ENCODE measurements around the gene DYNLL1. TPM values are rescaled to one million over a fixed set of nuclear protein-coding genes. Genes with fewer than 3 reads are reported as not detected.

Gene DYNLL1
- total RNA-seq, 1 experiment from 2014 or later: 617 TPM

- TF ChIP-seq CTCF (conservative IDR thresholded peaks at IDR 0.05; ENCODE audit: low read depth, low read length) (no peak), EZH2 (IDR thresholded peaks at IDR 0.05; ENCODE audit: borderline replicate concordance, low read depth, low read length, poor library complexity, severe bottlenecking) (no peak)
- ChIA-PET CTCF (interaction anchor here (0.6 kb wide), 1 partner anchor 551 kb away, joined by 8 read pairs; no protein-coding TSS in a partner anchor), POLR2A (ENCODE audit: low non-redundant PET) (no interaction called here)
- peaks cover 88% of the 10 kb centered on the region for H3K36me3 ChIP-seq (ENCODE audit: insufficient read depth, low read length, poor library complexity, severe bottlenecking)
- no peak overlapping the region for H3K4me3 ChIP-seq (ENCODE audit: low read depth, low read length, poor library complexity, severe bottlenecking)
- DNase-seq (ENCODE audit: low spot score): no peak
- intact Hi-C loops (cut with micrococcal nuclease; ENCODE audit: unreplicated experiment): no loop called here
- H3K9me3 ChIP-seq (ENCODE audit: low read depth, low read length, poor library complexity, severe bottlenecking): no peaks in the 10 kb centered on the region
- no peak overlapping the region for H3K27ac ChIP-seq (ENCODE audit: low read depth, low read length, poor library complexity, severe bottlenecking)
- peaks cover 5% of the 10 kb centered on the region for H3K4me1 ChIP-seq (ENCODE audit: insufficient read depth, low read length, poor library complexity, severe bottlenecking)
- no TSS peak for BruUV-seq (replicated peaks)
- H3K27me3 ChIP-seq (replicated peaks; ENCODE audit: insufficient read depth, low read depth, low read length, poor library complexity): no peaks in the 10 kb centered on the region
Observed at GRCh38 chr12:120463712-120464111, 32.2 kb upstream of the DYNLL1 start.

DNA sequence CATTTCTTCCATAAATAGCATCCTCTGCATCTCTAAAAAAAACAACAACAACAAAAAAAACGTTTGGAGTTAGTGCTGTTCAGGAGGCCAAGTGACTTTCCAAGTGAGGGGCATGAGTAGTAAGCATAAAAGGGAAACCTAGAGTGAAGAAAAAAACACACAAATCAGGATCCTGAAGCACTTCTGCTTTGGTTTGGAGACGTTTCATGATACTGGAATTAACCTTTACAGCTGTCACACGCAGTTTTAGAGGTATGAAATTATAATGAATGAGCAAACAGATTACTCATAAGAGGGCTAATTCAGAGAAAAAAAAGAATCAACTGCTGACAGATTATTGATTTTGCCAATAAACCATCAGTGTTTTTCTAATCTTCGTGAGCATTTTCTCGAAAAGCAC is 30.2 kb upstream of the DYNLL1 start:
- TF ChIP-seq CTCF (conservative IDR thresholded peaks at IDR 0.05; ENCODE audit: low read depth, low read length): no peak
- TF ChIP-seq EZH2 (IDR thresholded peaks at IDR 0.05; ENCODE audit: borderline replicate concordance, low read depth, low read length, poor library complexity, severe bottlenecking): no peak
- Histone ChIP-seq H3K4me3 (ENCODE audit: low read depth, low read length, poor library complexity, severe bottlenecking) (no peak overlapping the region), H3K4me1 (ENCODE audit: insufficient read depth, low read length, poor library complexity, severe bottlenecking) (peaks cover 5% of the 10 kb centered on the region), H3K27ac (ENCODE audit: low read depth, low read length, poor library complexity, severe bottlenecking) (no peak overlapping the region), H3K9me3 (ENCODE audit: low read depth, low read length, poor library complexity, severe bottlenecking) (no peaks in the 10 kb centered on the region), H3K27me3 (replicated peaks; ENCODE audit: insufficient read depth, low read depth, low read length, poor library complexity) (no peaks in the 10 kb centered on the region), H3K36me3 (ENCODE audit: insufficient read depth, low read length, poor library complexity, severe bottlenecking) (peaks cover 68% of the 10 kb centered on the region)
- POLR2A ChIA-PET (ENCODE audit: low non-redundant PET): no interaction called here
- intact Hi-C loops (cut with micrococcal nuclease; ENCODE audit: unreplicated experiment): no loop called here
- BruUV-seq (replicated peaks): no TSS peak
- CTCF ChIA-PET: no interaction called here
- DNase-seq (ENCODE audit: low spot score): no peak

DNA sequence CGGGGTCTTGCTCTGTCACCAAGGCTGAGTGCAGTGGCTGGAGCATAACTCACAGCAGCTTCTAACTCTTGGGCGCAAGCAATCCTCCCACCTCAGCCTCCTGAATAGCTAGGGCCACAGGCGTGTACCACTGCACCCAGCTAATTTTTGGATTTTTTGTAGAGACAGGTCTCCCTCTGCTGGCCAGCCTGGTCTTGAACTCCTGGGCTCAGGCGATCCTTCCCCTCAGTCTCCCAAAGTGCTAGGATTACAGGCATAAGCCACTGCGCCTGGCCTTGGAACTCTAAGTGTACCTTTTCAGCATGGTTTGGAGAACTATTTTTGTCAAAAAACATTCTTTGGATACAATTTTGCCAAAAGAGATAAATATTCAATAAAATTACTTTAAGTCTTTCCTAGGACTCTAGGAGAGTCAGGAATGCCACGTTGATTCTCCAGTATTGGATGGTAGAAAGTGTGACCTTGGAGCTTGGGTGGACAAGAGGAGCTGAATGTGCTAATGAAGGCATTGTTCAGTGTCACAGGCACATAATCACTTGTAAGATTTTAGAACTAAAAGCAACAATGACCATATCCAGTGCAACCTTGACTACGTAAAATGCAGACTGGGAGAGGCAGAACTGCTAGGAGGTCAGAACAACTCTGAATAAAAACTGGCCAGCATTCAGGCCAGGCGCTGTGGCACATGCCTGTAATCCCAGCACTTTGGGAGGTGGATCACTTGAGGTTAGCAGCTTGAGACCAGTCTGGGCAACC is 29.2 kb upstream of the DYNLL1 start:
- peak; percentile 65 for TF ChIP-seq CTCF (conservative IDR thresholded peaks at IDR 0.05; ENCODE audit: low read depth, low read length)
- no peak for TF ChIP-seq EZH2 (IDR thresholded peaks at IDR 0.05; ENCODE audit: borderline replicate concordance, low read depth, low read length, poor library complexity, severe bottlenecking)
- POLR2A ChIA-PET (ENCODE audit: low non-redundant PET): interaction anchor here (0.6 kb wide), 1 partner anchor 15 kb away, joined by 4 read pairs; no protein-coding TSS in a partner anchor
- peaks cover 58% of the 10 kb centered on the region for H3K36me3 ChIP-seq (ENCODE audit: insufficient read depth, low read length, poor library complexity, severe bottlenecking)
- no peak overlapping the region for H3K27ac ChIP-seq (ENCODE audit: low read depth, low read length, poor library complexity, severe bottlenecking)
- H3K4me3 ChIP-seq (ENCODE audit: low read depth, low read length, poor library complexity, severe bottlenecking): no peak overlapping the region
- CTCF ChIA-PET: interaction anchor here (0.7 to 0.9 kb wide), 2 partner anchors 47 to 62 kb away, joined by 3 to 5 read pairs; partner anchors contain the start of gene COQ5
- DNase-seq (ENCODE audit: low spot score): peak; percentile 68
- no peaks in the 10 kb centered on the region for H3K9me3 ChIP-seq (ENCODE audit: low read depth, low read length, poor library complexity, severe bottlenecking)
- H3K4me1 ChIP-seq (ENCODE audit: insufficient read depth, low read length, poor library complexity, severe bottlenecking): peaks cover 5% of the 10 kb centered on the region
- H3K27me3 ChIP-seq (replicated peaks; ENCODE audit: insufficient read depth, low read depth, low read length, poor library complexity): no peaks in the 10 kb centered on the region
- intact Hi-C loops (cut with micrococcal nuclease; ENCODE audit: unreplicated experiment): no loop called here
- BruUV-seq (replicated peaks): no TSS peak
